ENCODE measurements around the gene SYT14. TPM values are rescaled to one million over a fixed set of nuclear protein-coding genes. Genes with fewer than 3 reads are reported as not detected.

The SYT14 gene
- total RNA-seq, 1 experiment from 2014 or later: 10.3 TPM

GRCh38 chr1:210099921-210100320 is 161.9 kb downstream of the SYT14 start:
- no peak overlapping the region for H4K91ac ChIP-seq (ENCODE audit: insufficient read length, low read depth, low read length)
- WGBS (ENCODE audit: extremely low coverage, insufficient read length, low lambda C conversion rate): no CpG with 5 or more reads among the region's 1 CpG
- no peaks in the 10 kb centered on the region for H3K4me1 ChIP-seq (ENCODE audit: insufficient read depth, low read length)
- no peak overlapping the region for H3K23ac ChIP-seq (ENCODE audit: insufficient read length, low read depth, low read length)
- no peak for TF ChIP-seq CTCF (conservative IDR thresholded peaks at IDR 0.05)
- H3K23me2 ChIP-seq (ENCODE audit: insufficient read length, low read depth, low read length, poor library complexity, severe bottlenecking): no peaks in the 10 kb centered on the region
- no peak overlapping the region for H4K5ac ChIP-seq (ENCODE audit: insufficient read length, low read depth, low read length)
- no peak overlapping the region for H4K8ac ChIP-seq (replicated peaks; ENCODE audit: insufficient read length, low read depth, low read length)
- no peak overlapping the region for H3K27ac Mint-ChIP-seq
- H4K20me1 ChIP-seq (ENCODE audit: control insufficient read depth, insufficient read depth, insufficient read length): no peaks in the 10 kb centered on the region
- no peaks in the 10 kb centered on the region for H3K79me2 ChIP-seq (ENCODE audit: insufficient read depth, low read length)
- H2AFZ ChIP-seq (ENCODE audit: low read length): no peak overlapping the region
- H3K27me3 Mint-ChIP-seq (ENCODE audit: low read depth): no peaks in the 10 kb centered on the region
- H3K4me1 Mint-ChIP-seq: no peaks in the 10 kb centered on the region
- peaks cover 0 to 5% of the 10 kb centered on the region in 2 experiments; a peak in 1 of 5 replicates for H3K9me3 Mint-ChIP-seq
- no peak overlapping the region for H2BK5ac ChIP-seq (ENCODE audit: insufficient read length, low read length)
- no peak overlapping the region for H3K4me2 ChIP-seq (ENCODE audit: insufficient read depth, insufficient read length, low read length)
- no peak overlapping the region for H3T11ph ChIP-seq (ENCODE audit: low read length)
- no peak overlapping the region for H3K14ac ChIP-seq (ENCODE audit: insufficient read depth, low read length)
- H2AK5ac ChIP-seq (ENCODE audit: insufficient read length, low read length): no peak overlapping the region
- no peak overlapping the region for H3K9ac ChIP-seq (ENCODE audit: extremely low read depth, insufficient read length, low read length)
- H3K27ac ChIP-seq (ENCODE audit: insufficient read length, low read depth, low read length): no peak overlapping the region
- no peaks in the 10 kb centered on the region for H3K79me1 ChIP-seq (ENCODE audit: insufficient read depth, low read depth, low read length, poor library complexity, severe bottlenecking)
- H2BK12ac ChIP-seq (ENCODE audit: insufficient read length, low read depth, low read length): no peak overlapping the region
- no peak overlapping the region for H2BK20ac ChIP-seq (ENCODE audit: low read depth, low read length, poor library complexity, severe bottlenecking)
- H3K4ac ChIP-seq (ENCODE audit: low read depth, low read length): no peak overlapping the region
- H3K4me3 Mint-ChIP-seq: no peak overlapping the region
- no peak overlapping the region for H3K18ac ChIP-seq (ENCODE audit: insufficient read length, low read depth, low read length)
- no peak overlapping the region for H3K56ac ChIP-seq (ENCODE audit: insufficient read length, low read depth, low read length)
- no peaks in the 10 kb centered on the region for H3K9me3 ChIP-seq (ENCODE audit: control insufficient read depth, low read depth, low read length)
- H2BK120ac ChIP-seq (ENCODE audit: low read depth, low read length, poor library complexity, severe bottlenecking): no peak overlapping the region
- peaks cover 4 to 11% (median 7%) of the 10 kb centered on the region in 3 experiments for H3K36me3 Mint-ChIP-seq (ENCODE audit: insufficient read depth in 1 of 3, low read depth in 3 of 3)
- H3K27me3 ChIP-seq (ENCODE audit: insufficient read depth, low read length): no peaks in the 10 kb centered on the region
- DNase-seq: no peak
- H2BK15ac ChIP-seq (ENCODE audit: low read depth, low read length): no peak overlapping the region
